Tibial artery (tissue), 4 donors: ENCODE data around the gene DR1.
A peak's percentile ranks its signal among the peaks of the same experiment; 100 is the strongest.

ENCODE experiments used
- DNase-seq, 2 donors: peaks; one replicate each; pipeline ENCODE4 v3.0.0-alpha.2; 2019
- H3K27ac ChIP-seq, 2 donors: fragments of 200-600 bp; sonication (generic) in 1 of 2; 1 replicate in 1 of 2; 2 replicates in 1 of 2; pipeline ENCODE4 v1.5.1; 2018 to 2019; ENCODE audit warnings: mild to moderate bottlenecking in 1 of 2
- H3K27me3 ChIP-seq, 2 donors: fragments of 200-600 bp; sonication (generic) in 1 of 2; one replicate each; pipeline versions ENCODE4 v1.5.1 to v1.6.0; 2016 to 2019
- H3K36me3 ChIP-seq, 3 donors: fragments of 200-600 bp; sonication (generic) in 2 of 3; one replicate each; pipeline ENCODE4 v1.5.1; 2016 to 2019; ENCODE audit warnings: mild to moderate bottlenecking in 2 of 3
- H3K4me1 ChIP-seq, 4 donors: fragments of 200-600 bp; sonication (generic) in 2 of 4; 1 replicate in 3 of 4; 2 replicates in 1 of 4; pipeline ENCODE4 v1.5.1; 2016 to 2019
- H3K4me3 ChIP-seq, 2 donors: fragments of 200-600 bp; sonication (generic) in 1 of 2; 1 replicate in 1 of 2; 2 replicates in 1 of 2; pipeline ENCODE4 v1.5.1; 2018 to 2019; ENCODE audit warnings: mild to moderate bottlenecking in 2 of 2
- H3K9me3 ChIP-seq, 3 donors: fragments of 200-600 bp; sonication (generic) in 1 of 3; one replicate each; pipeline ENCODE4 v1.5.1; 2016 to 2019
- CTCF ChIP-seq, 2 experiments: fragments of 200-600 bp in 1 of 2; fragments of 450-650 bp in 1 of 2; IDR thresholded peaks; one replicate each; pipeline ENCODE4 v1.5.1; 2017 to 2019; ENCODE audit warnings: antibody characterized with exemption in 2 of 2, mild to moderate bottlenecking in 1 of 2, moderate library complexity in 1 of 2
- intact Hi-C: fragments of 100-400 bp; cut with DNase I; formaldehyde crosslinking; loops from one replicate; pipeline ENCODE4 v1.15.0; 2023; ENCODE audit warnings: low total_unique reads

DR1 gene

GRCh38 chr1:93340090-93340489 lies 5.6 kb upstream of the DR1 start:
- intact Hi-C loops = no loop called here
- Histone ChIP-seq H3K27ac (no peak overlapping the region), H3K4me1 (peaks cover 0 to 11% (median 0%) of the 10 kb centered on the region in 4 donors), H3K36me3 (peaks cover 0 to 13% (median 0%) of the 10 kb centered on the region in 3 donors), H3K27me3 (no peaks in the 10 kb centered on the region), H3K9me3 (no peaks in the 10 kb centered on the region), H3K4me3 (no peak overlapping the region)
- no peak for TF ChIP-seq CTCF (IDR thresholded peaks at IDR 0.05)
- DNase-seq = no peak

- no peak for TF ChIP-seq CTCF (IDR thresholded peaks at IDR 0.05)
- DNase-seq = no peak
- intact Hi-C loops = no loop called here
- no peaks in the 10 kb centered on the region for H3K27me3 ChIP-seq
- no peaks in the 10 kb centered on the region for H3K36me3 ChIP-seq
- no peak overlapping the region for H3K4me3 ChIP-seq
- H3K9me3 ChIP-seq = no peaks in the 10 kb centered on the region
- peaks cover 0 to 17% (median 4%) of the 10 kb centered on the region in 4 donors for H3K4me1 ChIP-seq
- H3K27ac ChIP-seq = no peak overlapping the region
These were observed 1.2 kb upstream of the DR1 start for GRCh38 chr1:93344484-93344883.

GRCh38 chr1:93344886-93345632 lies 648 bp upstream of the DR1 start:
- Histone ChIP-seq H3K4me3 (peak overlapping the region; percentile 81 to 98), H3K27ac (peak overlapping the region; percentile 91 to 97), H3K27me3 (no peaks in the 10 kb centered on the region), H3K36me3 (no peaks in the 10 kb centered on the region), H3K4me1 (peaks cover 0 to 23% (median 8%) of the 10 kb centered on the region in 4 donors), H3K9me3 (no peaks in the 10 kb centered on the region)
- intact Hi-C loops = no loop called here
- no peak for TF ChIP-seq CTCF (IDR thresholded peaks at IDR 0.05)
- DNase-seq = no peak

GRCh38 chr1:93346421-93346993 lies 800 bp downstream of the DR1 start:
- H3K27me3 ChIP-seq = no peaks in the 10 kb centered on the region
- peak overlapping the region; percentile 81 to 98 for H3K4me3 ChIP-seq
- H3K36me3 ChIP-seq = no peaks in the 10 kb centered on the region
- H3K27ac ChIP-seq = peak overlapping the region; percentile 91 to 97
- intact Hi-C loops = no loop called here
- TF ChIP-seq CTCF (IDR thresholded peaks at IDR 0.05) = no peak
- peak in 1 of 2 donors; percentile 20 for DNase-seq
- peaks cover 0 to 37% (median 13%) of the 10 kb centered on the region in 4 donors for H3K4me1 ChIP-seq
- H3K9me3 ChIP-seq = no peaks in the 10 kb centered on the region

- H3K27me3 ChIP-seq = no peaks in the 10 kb centered on the region
- intact Hi-C loops = no loop called here
- DNase-seq = no peak
- no peaks in the 10 kb centered on the region for H3K36me3 ChIP-seq
- no peaks in the 10 kb centered on the region for H3K9me3 ChIP-seq
- no peak for TF ChIP-seq CTCF (IDR thresholded peaks at IDR 0.05)
- peak overlapping the region; percentile 81 to 98 for H3K4me3 ChIP-seq
- H3K4me1 ChIP-seq = peaks cover 0 to 47% (median 15%) of the 10 kb centered on the region in 4 donors
- H3K27ac ChIP-seq = peak overlapping the region; percentile 91 to 97
These were observed 1.7 kb downstream of the DR1 start for GRCh38 chr1:93347334-93347899.
